ENCODE data around the gene BLOC1S1.
"Not testable (repeated sequence)": the region's sequence is repeated elsewhere in the genome, so short reads cannot be mapped to it uniquely, and the experiment has no call there.

Gene BLOC1S1

GRCh38 chr12:55745361-55746173 lies 29.7 kb downstream of the BLOC1S1 start:
- DNase-seq (ENCODE audit: low spot score) = no peak

- DNase-seq (ENCODE audit: low spot score) = no peak
These were observed 30.5 kb downstream of the BLOC1S1 start for GRCh38 chr12:55746174-55746912.

GRCh38 chr12:55746913-55747231 lies 31.0 kb downstream of the BLOC1S1 start:
- DNase-seq (ENCODE audit: low spot score) = no peak

DNA sequence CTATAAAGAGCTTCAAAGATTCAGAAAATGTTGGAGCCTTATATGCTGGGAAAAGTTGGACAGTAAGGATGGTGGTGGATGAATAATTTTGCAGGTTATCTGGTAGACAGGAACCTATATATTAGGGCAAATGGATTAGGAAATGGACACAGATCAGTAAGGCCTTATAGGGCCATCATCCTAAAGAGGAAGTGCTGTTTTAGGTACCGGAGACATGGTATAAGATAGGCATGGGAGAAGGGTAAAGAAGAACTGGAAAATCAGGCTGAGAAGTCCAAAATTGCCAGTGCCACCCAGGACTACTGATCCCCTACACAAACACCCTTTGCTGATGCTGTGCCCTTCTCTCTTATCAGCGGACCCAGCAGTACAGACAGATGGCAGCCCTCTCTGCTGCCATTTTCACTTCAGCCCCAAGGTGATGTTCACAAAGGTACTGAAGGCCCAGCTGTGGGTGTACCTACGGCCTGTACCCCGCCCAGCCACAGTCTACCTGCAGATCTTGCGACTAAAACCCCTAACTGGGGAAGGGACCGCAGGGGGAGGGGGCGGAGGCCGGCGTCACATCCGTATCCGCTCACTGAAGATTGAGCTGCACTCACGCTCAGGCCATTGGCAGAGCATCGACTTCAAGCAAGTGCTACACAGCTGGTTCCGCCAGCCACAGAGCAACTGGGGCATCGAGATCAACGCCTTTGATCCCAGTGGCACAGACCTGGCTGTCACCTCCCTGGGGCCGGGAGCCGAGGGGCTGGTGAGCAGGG lies 32.6 kb downstream of the BLOC1S1 start:
- no peak for DNase-seq (ENCODE audit: low spot score)

GRCh38 chr12:55755246-55755645 lies 39.4 kb downstream of the BLOC1S1 start:
- no peak for DNase-seq (ENCODE audit: low spot score)

GRCh38 chr12:55757701-55758100 lies 41.9 kb downstream of the BLOC1S1 start:
- no peak for DNase-seq (ENCODE audit: low spot score)

- not testable (repeated sequence) for DNase-seq (ENCODE audit: low spot score)
These were observed 42.7 kb downstream of the BLOC1S1 start for GRCh38 chr12:55758575-55758974.

DNA sequence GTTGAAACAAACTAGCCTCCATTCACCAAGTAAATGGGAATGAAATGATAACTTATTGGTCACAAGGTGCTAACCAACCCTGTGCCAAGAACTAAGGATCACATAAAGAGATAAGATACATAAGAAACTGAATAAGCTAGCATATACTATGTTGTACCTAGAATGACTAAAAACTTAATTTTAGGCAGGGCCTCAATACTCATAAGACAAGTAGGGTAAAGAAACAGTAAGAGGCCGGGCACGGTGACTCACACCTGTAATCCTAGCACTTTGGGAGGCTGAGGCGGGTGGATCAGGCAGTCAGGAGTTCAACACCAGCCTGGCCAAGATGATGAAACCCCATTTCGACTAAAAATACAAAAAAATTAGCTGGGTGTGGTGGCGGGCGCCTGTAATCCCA lies 44.8 kb downstream of the BLOC1S1 start:
- DNase-seq (ENCODE audit: low spot score) = peak; percentile 72

DNA sequence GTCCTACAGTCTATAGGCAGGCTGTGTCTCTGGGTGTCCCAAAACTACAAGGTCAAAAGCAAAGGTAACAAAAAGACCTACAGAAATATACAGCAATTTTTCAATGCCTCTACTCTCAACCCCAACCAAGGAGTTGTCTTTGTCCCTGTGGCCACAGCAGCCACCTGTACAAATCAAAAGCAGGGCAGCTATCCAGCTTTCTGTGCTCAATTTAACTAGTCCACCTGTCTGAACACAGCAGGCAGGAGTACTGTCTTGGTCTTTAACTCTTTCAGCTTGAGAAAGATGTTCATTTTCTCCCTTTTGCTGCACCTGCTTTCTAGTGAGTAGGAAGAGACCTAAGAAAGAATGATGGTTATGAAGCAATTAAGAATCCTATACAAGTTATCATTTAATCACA lies 46.8 kb downstream of the BLOC1S1 start:
- DNase-seq (ENCODE audit: low spot score) = no peak

DNA sequence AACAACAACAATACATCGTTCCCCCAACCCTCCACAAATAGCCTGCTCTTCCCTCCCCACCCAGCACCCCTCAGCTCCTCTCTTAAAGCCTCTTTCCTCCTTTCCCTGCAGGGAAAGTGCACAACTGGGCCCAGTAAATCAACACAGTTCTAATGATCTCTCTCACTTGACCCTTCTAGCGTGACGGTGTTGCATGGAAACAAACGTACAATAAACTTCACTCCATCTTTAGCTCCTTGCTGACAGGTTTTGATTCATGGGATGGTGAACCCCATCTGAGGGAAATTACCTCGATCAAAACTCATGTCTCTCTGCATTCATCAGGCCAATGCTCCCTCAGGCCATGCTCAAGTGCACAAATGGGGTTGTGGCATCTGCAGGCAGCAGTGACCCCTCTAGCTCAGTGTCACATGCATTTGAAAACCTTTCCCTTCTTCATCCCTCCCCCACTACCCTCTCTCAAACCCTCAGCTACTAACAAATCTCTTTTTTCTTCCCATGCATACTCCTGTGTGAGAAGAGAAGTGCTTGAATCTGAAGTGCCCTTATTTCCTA lies 50.0 kb downstream of the BLOC1S1 start:
- no peak for DNase-seq (ENCODE audit: low spot score)

DNA sequence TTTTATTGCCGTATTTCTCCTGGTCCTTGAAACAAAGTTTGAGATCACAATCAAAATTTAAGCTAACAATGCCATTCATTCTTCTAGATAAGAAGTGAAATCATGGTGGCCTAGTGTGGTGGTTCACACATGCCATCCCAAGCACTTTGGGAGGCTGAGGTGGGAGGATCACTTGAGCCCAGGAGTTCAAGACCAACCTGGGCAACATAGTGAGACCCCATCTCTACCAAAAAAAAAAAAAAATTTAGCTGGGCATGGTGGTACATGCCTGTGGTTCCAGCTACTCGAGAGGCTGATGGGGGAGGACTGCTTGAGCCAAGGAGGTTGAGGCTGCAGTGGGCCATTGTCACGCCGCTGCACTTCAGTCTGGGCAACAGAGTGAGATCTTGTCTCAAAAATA lies 51.3 kb downstream of the BLOC1S1 start:
- no peak for DNase-seq (ENCODE audit: low spot score)

Measured in activated CD4-positive, alpha-beta T cell treated with anti-CD3 and anti-CD28 coated beads, Interleukin-2, Interleukin-4, amounts not matched to agents 100 ng/mL and 50 ng/mL, durations not matched to agents 16 hours and 8 hours (primary cell).